Raji (cell line): ENCODE data around the gene CXCL14.

Source experiments
- POLR2A ChIP-seq: IDR thresholded peaks from 2 replicates; pipeline ENCODE4 v1.6.1; 2011; ENCODE audit warnings: low read depth, low read length, control low read depth; ENCODE audit not compliant: insufficient read depth

The CXCL14 gene, protein sequence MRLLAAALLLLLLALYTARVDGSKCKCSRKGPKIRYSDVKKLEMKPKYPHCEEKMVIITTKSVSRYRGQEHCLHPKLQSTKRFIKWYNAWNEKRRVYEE

GRCh38 chr5:135578685-135579341 lies at the start of gene CXCL14:
Gene CXCL14, minus strand, starts transcription at chr5:135578991. Its CDS starts 213 bp downstream, at chr5:135578778.
- no peak for TF ChIP-seq POLR2A

DNA sequence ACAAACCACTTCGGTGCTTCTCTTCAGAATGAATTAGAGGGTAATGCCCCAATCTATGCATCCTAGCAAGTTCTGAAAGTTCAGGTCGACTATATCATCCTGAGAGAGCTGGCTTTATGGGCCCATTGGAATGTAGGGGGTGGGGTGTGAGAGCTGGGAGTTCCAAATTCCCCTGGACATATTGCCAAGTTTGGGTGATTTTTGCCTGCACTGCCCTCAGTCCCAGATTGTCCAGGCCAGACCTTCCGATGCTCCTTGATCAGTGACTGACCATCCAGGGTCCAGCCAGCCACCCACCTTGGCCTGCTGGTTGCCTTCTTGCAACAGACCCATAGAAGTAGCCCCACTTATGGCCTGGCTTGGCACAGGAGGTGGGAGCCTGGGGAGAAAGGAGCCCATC lies 47.8 kb upstream of the CXCL14 start:
- TF ChIP-seq POLR2A, result no peak

- TF ChIP-seq POLR2A, result no peak
These were observed 47.2 kb upstream of the CXCL14 start for GRCh38 chr5:135625961-135626360.

DNA sequence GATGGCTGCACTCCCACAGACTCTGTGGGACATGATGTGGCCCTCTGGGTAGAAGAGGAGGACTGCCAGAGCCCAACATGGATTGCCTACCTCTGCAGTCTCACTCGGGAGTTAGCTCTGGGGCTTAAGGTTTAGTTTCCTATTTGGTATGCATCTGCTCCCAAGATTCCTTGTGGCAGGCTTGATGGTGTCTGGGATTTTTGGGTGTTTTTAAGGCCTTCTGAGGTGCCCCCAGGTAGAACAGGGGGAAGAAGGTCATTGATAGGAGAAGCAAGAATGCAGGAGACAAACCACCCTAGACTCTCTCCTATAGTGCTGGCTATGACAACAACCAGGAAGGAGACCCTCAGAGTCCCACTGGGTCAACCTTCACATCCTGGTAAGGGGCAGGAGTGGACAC lies 46.7 kb upstream of the CXCL14 start:
- TF ChIP-seq POLR2A, result no peak

DNA sequence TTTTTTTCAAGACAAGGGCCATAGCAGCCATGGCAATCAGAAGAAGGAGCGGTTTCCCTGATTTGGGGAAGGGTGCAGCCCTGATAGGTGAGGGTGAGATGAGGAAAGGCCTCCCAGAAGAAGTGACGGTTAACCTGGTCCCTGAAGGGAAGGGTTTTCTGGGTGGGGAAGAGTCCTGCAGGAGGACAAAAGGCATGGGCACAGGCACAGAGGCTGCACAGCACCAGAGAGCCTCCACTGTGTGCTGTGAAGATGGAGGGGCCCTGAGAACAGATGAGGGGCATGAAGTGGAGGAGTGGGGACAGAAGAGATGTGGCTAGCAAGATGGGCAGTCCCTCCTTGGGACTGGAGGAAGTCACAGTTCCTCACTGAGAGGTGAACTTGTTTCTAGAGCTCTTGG lies 46.3 kb upstream of the CXCL14 start:
- TF ChIP-seq POLR2A, result no peak

DNA sequence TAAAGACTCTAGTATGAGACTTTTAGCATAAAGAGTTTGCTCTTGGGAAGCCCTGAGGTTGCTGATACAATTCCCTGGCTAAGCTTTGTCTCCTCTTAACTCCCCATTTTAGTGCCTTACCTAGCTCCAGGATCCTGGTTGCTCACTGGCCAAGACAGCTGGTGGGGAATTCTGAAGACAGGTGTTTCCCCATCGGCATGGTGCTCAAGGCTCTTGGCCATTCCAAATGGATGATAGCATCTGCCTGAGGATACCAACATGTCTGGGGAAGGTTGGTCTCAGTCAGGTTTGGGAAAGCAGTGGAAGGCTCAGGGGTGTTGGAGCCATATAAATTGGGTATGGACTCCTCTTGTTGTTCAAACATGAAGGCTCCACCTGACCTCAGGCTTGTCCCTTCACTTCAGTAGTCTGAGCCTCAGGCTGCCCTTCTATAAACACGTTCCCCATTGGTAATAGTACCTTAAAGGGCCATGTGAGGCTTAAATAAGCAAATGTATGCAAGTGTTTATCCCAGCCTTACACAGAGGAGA lies 44.5 kb upstream of the CXCL14 start:
- no peak for TF ChIP-seq POLR2A

DNA sequence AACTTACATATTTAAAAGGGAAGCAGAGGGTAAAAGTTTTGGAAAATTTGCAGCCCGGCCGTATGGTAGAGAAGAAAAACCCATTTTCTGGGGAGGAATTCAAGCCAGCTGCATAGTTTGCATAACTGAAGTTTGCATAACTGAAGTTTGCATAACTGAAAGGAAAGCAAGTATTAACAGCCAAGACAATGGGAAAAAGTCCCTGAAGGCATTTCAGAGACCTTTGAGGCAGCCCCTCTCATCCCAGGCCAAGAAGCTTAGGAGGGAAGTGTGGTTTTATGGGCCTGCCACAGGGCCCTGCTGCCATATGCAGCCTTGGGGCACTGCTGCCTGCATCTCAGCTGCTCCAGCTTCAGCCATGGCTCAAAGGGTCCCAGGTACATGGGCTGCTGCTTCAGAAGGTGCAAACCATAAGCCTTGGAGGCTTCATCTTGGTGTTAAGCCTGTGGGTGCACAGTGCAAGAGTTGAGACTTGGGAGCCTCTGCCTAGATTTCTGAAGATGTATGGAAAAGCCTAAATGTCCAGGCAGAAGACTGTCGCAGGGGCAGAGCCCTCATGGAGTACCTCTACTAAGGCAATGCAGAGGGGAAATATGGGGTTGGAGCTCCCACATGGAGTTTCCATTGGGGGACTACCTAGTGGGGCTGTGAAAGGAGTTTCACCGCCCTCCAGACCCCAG lies 36.9 kb upstream of the CXCL14 start:
- TF ChIP-seq POLR2A, result no peak

- TF ChIP-seq POLR2A, result no peak
These were observed 36.4 kb upstream of the CXCL14 start for GRCh38 chr5:135615171-135615570.

GRCh38 chr5:135609981-135610380 lies 31.2 kb upstream of the CXCL14 start:
- no peak for TF ChIP-seq POLR2A

GRCh38 chr5:135608761-135609443 lies 30.1 kb upstream of the CXCL14 start:
- TF ChIP-seq POLR2A, result no peak

DNA sequence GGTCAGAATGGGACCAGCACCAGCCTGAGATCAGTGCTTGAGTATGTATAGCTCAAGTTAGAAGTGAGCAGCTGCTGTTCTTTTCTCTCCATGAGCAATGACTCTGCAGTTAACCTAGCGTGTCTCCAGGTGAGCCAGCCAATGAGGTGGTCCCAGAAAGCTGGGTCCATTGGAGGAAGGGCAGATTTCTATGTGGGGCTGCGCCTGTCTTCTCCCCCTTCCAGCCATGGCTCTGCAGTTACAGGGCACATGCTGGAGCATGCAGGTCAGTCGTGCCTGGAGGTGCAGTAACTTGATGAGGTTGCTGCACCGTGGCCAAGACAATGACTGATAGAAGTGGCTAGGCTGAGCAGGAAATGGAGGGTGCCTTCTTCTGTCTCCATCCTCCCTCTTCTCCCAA lies 29.6 kb upstream of the CXCL14 start:
- no peak for TF ChIP-seq POLR2A

DNA sequence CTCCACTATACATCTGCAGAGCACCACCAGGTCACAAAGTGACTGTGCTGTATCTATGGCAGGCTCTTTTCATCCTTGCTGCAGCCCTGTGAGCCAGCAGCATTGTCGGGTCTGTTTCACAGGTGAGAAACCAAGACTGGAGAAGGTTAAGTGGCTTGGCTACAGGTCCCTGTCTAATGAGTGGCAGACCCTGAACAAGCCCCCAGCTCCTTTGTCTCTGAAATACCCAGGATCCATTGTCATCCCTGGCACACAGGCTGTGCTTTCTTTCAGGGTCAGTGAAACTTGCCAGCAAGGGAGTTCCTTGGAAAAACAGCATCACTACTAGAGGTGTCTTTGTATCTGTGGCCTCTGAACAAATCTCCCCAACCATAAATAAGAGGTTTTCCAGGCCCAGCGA lies 27.6 kb upstream of the CXCL14 start:
- no peak for TF ChIP-seq POLR2A

GRCh38 chr5:135605221-135605620 lies 26.4 kb upstream of the CXCL14 start:
- no peak for TF ChIP-seq POLR2A

DNA sequence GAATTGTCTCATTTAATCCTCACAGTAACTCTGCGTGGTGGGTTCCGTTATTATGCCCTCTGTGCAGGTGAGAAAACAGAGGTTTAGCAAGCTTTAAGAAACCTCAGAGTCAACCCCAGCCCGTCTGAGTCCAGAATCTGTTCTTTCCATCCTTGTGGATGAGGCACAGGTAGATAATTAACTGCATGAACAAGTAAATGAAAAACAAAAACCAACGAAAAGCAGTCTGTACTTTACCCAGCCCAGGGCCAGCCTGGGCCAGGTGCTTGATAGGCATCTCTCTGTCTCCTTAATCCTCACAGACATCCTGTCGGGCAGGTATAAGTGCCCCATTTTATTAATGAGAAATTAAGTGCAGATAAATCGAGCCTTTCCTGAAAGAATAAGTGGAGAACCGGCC lies 25.3 kb upstream of the CXCL14 start:
- no peak for TF ChIP-seq POLR2A

DNA sequence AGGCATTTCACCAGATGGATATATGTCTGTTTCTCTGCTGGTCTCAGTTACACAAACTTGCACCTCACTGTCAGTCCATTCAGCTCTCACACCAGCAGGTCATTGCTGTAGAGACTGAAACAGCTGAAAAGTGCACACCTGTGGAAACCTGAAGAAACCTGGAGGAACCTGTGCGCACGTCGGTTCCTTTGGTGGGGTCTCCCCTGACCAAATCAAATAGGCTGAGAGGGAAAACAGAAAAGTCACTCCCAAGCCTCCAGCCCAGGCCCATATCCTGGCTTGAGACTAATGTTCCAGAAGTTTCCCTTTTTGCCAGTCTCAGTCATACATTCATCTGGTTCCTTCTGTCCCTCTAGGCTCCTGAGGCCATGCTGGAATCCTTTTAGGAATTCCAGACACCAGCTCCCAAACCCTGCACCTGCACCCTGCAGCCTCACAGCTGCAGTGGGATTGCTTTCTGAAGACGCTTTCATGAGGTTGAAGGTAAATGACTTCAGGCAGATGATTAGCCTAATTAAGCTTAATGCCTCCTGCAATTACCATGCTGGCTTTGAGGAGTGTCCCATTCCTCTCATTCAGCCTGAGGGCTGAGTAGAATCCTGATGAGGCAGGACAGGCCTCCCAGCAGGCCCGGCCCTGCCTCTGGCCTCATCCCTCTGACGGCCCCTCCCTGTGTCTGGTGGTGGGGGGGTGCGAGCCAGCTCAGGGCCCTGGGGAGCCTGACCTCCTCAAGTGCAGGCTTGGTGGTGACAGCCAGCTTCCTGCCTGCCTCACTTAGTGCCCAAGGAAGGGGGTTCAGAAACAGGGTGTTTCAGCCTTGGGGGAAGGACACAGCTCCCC lies 24.3 kb upstream of the CXCL14 start:
- TF ChIP-seq POLR2A, result no peak
